BJ (cell line): ENCODE measurements around the gene TXNDC16. TPM values are rescaled to one million over a fixed set of nuclear protein-coding genes. Genes with fewer than 3 reads are reported as not detected.
"Not testable (repeated sequence)": the region's sequence is repeated elsewhere in the genome, so short reads cannot be mapped to it uniquely, and the experiment has no call there.

Experiments
- CTCF ChIA-PET: fragments of 350-600 bp; formaldehyde crosslinking; extraction: SDS; loops from one replicate; lab custom pipeline; 2021; ENCODE audit warnings: antibody characterized with exemption, inconsistent platforms; lab: Yijun Ruan, JAX
- POLR2A ChIA-PET: fragments of 300-600 bp; sonication (Branson Sonifier 250); formaldehyde crosslinking; extraction: SDS; loops from one replicate; lab custom pipeline; 2021; ENCODE audit warnings: antibody characterized with exemption; lab: Charles Lee
- DNase-seq: peaks from one replicate; pipeline ENCODE4 v3.0.0-alpha.2; 2011; ENCODE audit warnings: low read depth
- H3K27me3 ChIP-seq: 2 replicates; pipeline ENCODE4 v1.6.0; 2011; ENCODE audit warnings: low read length; ENCODE audit not compliant: control insufficient read depth, insufficient read depth
- H3K36me3 ChIP-seq: 2 replicates; pipeline ENCODE4 v1.5.1; 2011; ENCODE audit warnings: low read length; ENCODE audit not compliant: control insufficient read depth, insufficient read depth
- H3K4me3 ChIP-seq: 2 replicates; pipeline ENCODE4 v1.5.1; 2011; ENCODE audit warnings: low read depth, mild to moderate bottlenecking, control low read depth, low read length
- polyA plus RNA-seq: library from polyadenylated mRNA; depleted of rRNA; stranded (reverse); fragments of >200 nt; gene quantifications from 2 replicates; pipeline ENCODE4 v1.2.3, GENCODE V29; 2011
- TF ChIP-seq, protein P1 (sequence below): IDR thresholded peaks from 2 replicates; pipeline ENCODE4 v1.5.1; 2011; ENCODE audit warnings: low read depth, mild to moderate bottlenecking, control low read depth, inconsistent platforms, low read length, moderate library complexity; ENCODE audit not compliant: insufficient read depth

The TXNDC16 gene
- polyA plus RNA-seq, 1 experiment: 1.1 TPM

- Histone ChIP-seq H3K36me3 (no peaks in the 10 kb centered on the region), H3K27me3 (no peaks in the 10 kb centered on the region), H3K4me3 (no peak overlapping the region)
- TF ChIP-seq, protein P1, sequence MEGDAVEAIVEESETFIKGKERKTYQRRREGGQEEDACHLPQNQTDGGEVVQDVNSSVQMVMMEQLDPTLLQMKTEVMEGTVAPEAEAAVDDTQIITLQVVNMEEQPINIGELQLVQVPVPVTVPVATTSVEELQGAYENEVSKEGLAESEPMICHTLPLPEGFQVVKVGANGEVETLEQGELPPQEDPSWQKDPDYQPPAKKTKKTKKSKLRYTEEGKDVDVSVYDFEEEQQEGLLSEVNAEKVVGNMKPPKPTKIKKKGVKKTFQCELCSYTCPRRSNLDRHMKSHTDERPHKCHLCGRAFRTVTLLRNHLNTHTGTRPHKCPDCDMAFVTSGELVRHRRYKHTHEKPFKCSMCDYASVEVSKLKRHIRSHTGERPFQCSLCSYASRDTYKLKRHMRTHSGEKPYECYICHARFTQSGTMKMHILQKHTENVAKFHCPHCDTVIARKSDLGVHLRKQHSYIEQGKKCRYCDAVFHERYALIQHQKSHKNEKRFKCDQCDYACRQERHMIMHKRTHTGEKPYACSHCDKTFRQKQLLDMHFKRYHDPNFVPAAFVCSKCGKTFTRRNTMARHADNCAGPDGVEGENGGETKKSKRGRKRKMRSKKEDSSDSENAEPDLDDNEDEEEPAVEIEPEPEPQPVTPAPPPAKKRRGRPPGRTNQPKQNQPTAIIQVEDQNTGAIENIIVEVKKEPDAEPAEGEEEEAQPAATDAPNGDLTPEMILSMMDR: no peak
- ChIA-PET CTCF (interaction anchor here (0.6 to 1.7 kb wide), 2 partner anchors 9 to 382 kb away, joined by 3 to 4 read pairs; no protein-coding TSS in a partner anchor), POLR2A (interaction anchor here (0.6 kb wide), 1 partner anchor 221 kb away, joined by 6 read pairs; no protein-coding TSS in a partner anchor)
- DNase-seq: no peak
Observed at GRCh38 chr14:52485350-52485960, 66.8 kb downstream of the TXNDC16 start.

DNA sequence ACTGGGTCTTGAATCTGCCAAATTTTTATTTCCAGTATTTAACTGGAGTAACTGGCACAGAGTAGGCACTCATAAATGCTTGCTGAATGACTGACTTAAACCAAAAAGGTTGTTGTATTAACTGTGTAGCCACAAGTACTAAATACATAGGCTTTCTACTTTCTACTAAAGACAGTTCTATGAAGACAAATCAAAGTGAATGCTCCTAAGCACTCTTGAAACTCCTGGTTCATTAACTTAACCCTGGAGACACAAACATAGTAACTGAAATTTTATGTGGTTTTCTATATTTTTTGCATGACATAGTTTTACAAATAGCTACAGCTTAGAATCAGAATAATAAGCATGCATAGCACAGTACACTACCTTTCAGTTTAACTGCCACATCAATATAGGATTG, 70.4 kb downstream of the TXNDC16 start:
- POLR2A ChIA-PET: no interaction called here
- TF ChIP-seq, protein P1: no peak
- H3K36me3 ChIP-seq: no peaks in the 10 kb centered on the region
- CTCF ChIA-PET: no interaction called here
- no peaks in the 10 kb centered on the region for H3K27me3 ChIP-seq
- DNase-seq: no peak
- no peak overlapping the region for H3K4me3 ChIP-seq

- Histone ChIP-seq H3K27me3 (no peaks in the 10 kb centered on the region), H3K4me3 (no peak overlapping the region), H3K36me3 (no peaks in the 10 kb centered on the region)
- no peak for DNase-seq
- TF ChIP-seq, protein P1: peak; percentile 20; the same call in 1 of the 2 replicates
- ChIA-PET CTCF (interaction anchor here (1.3 to 4.9 kb wide), 3 partner anchors 15 to 174 kb away, joined by 3 to 20 read pairs (median 8); no protein-coding TSS in a partner anchor), POLR2A (no interaction called here)
Observed at GRCh38 chr14:52473557-52473956, 78.7 kb downstream of the TXNDC16 start.

GRCh38 chr14:52472728-52473127, 79.6 kb downstream of the TXNDC16 start:
- H3K27me3 ChIP-seq: no peaks in the 10 kb centered on the region
- ChIA-PET POLR2A (no interaction called here), CTCF (interaction anchor here (0.6 to 4.9 kb wide), 5 partner anchors 11 to 174 kb away, joined by 3 to 20 read pairs (median 4); no protein-coding TSS in a partner anchor)
- DNase-seq: no peak
- H3K36me3 ChIP-seq: no peaks in the 10 kb centered on the region
- TF ChIP-seq, protein P1: no peak
- no peak overlapping the region for H3K4me3 ChIP-seq

DNA sequence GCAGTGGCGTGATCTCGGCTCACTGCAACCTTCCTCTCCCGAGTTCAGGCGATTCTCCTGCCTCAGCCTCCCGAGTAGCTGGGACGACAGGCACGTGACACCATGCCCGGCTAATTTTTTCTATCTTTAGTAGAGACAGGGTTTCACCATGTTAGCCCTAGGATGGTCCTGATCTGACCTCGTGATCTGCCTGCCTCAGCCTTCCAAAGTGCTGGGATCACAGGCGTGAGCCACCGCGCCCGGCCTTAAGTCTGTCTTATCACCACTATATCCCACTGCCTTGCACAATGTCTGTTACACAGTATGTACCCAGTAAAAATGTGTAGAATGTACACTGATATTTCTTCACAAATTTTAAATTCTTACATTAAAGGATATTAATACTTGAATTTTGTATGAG, 80.1 kb downstream of the TXNDC16 start:
- POLR2A ChIA-PET, H3K36me3 ChIP-seq, H3K4me3 ChIP-seq, H3K27me3 ChIP-seq, DNase-seq: not testable (repeated sequence)
- CTCF ChIA-PET: interaction anchor here (1.1 to 4.9 kb wide), 4 partner anchors 11 to 173 kb away, joined by 3 to 20 read pairs (median 6); no protein-coding TSS in a partner anchor
